ENCODE data around the gene CACTIN.

GRCh38 chr19:3665681-3666544 lies 39.3 kb upstream of the CACTIN start:
- TF ChIP-seq, protein P1, sequence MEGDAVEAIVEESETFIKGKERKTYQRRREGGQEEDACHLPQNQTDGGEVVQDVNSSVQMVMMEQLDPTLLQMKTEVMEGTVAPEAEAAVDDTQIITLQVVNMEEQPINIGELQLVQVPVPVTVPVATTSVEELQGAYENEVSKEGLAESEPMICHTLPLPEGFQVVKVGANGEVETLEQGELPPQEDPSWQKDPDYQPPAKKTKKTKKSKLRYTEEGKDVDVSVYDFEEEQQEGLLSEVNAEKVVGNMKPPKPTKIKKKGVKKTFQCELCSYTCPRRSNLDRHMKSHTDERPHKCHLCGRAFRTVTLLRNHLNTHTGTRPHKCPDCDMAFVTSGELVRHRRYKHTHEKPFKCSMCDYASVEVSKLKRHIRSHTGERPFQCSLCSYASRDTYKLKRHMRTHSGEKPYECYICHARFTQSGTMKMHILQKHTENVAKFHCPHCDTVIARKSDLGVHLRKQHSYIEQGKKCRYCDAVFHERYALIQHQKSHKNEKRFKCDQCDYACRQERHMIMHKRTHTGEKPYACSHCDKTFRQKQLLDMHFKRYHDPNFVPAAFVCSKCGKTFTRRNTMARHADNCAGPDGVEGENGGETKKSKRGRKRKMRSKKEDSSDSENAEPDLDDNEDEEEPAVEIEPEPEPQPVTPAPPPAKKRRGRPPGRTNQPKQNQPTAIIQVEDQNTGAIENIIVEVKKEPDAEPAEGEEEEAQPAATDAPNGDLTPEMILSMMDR (IDR thresholded peaks at IDR 0.05; ENCODE audit: insufficient read depth, low read depth, low read length), result peak; percentile 33
- TF ChIP-seq EZH2 (IDR thresholded peaks at IDR 0.05; ENCODE audit: insufficient read depth, low read length), result no peak

Data from astrocyte (in vitro differentiated cells and primary cell).